Loucy (cell line): ENCODE results near the gene TXNDC12.
"Not testable (repeated sequence)": the region's sequence is repeated elsewhere in the genome, so short reads cannot be mapped to it uniquely, and the experiment has no call there.

ENCODE experiments used
- H2AFZ ChIP-seq: fragments of 200-600 bp; sonication (generic); 2 replicates; pipeline ENCODE4 v1.6.0; 2016; ENCODE audit warnings: antibody characterized with exemption, mild to moderate bottlenecking, low read length, moderate library complexity
- H3F3A ChIP-seq: fragments of 200-600 bp; 2 replicates; pipeline ENCODE4 v1.6.0; 2016; ENCODE audit warnings: antibody characterized with exemption, low read depth, mild to moderate bottlenecking
- H3K27me3 ChIP-seq: fragments of 200-600 bp; sonication (generic); 2 replicates; pipeline ENCODE4 v1.6.1; 2014; ENCODE audit warnings: low read length, mild to moderate bottlenecking; ENCODE audit not compliant: insufficient read depth, poor library complexity, severe bottlenecking
- H3K36me3 ChIP-seq: fragments of 200-600 bp; sonication (generic); 2 replicates; pipeline ENCODE4 v1.6.1; 2016; ENCODE audit warnings: low read length; ENCODE audit not compliant: insufficient read depth
- H3K4me1 ChIP-seq: fragments of 200-600 bp; sonication (generic); 2 replicates; pipeline ENCODE4 v1.5.1; 2014; ENCODE audit warnings: low read length, mild to moderate bottlenecking; ENCODE audit not compliant: insufficient read depth, poor library complexity, severe bottlenecking
- H3K4me2 ChIP-seq: fragments of 200-600 bp; sonication (generic); 2 replicates; pipeline ENCODE4 v1.6.0; 2014; ENCODE audit warnings: antibody characterized with exemption, low read length, low read depth, mild to moderate bottlenecking; ENCODE audit not compliant: poor library complexity, severe bottlenecking
- H3K4me3 ChIP-seq: fragments of 200-600 bp; sonication (generic); 2 replicates; pipeline ENCODE4 v1.5.1; 2014; ENCODE audit warnings: low read length, mild to moderate bottlenecking, mixed read lengths; ENCODE audit not compliant: poor library complexity, severe bottlenecking
- H3K79me2 ChIP-seq: fragments of 200-600 bp; sonication (generic); 2 replicates; pipeline ENCODE4 v1.6.1; 2014; ENCODE audit warnings: low read length; ENCODE audit not compliant: insufficient read depth
- H3K9ac ChIP-seq: fragments of 200-600 bp; sonication (generic); 2 replicates; pipeline ENCODE4 v1.6.0; 2014; ENCODE audit warnings: mild to moderate bottlenecking, low read depth, low read length, moderate library complexity; ENCODE audit not compliant: poor library complexity, severe bottlenecking
- H3K9me2 ChIP-seq: fragments of 200-600 bp; sonication (generic); replicated peaks from 2 replicates; pipeline ENCODE4 v1.6.1; 2016; ENCODE audit warnings: low read depth, low read length, mixed read lengths
- H3K9me3 ChIP-seq: fragments of 200-600 bp; sonication (generic); 2 replicates; pipeline ENCODE4 v1.6.1; 2014; ENCODE audit warnings: mild to moderate bottlenecking, antibody characterized with exemption, low read length, low read depth; ENCODE audit not compliant: insufficient read depth
- H4K20me1 ChIP-seq: fragments of 200-600 bp; sonication (generic); 2 replicates; pipeline ENCODE4 v1.6.0; 2014; ENCODE audit warnings: antibody characterized with exemption, low read length, mild to moderate bottlenecking; ENCODE audit not compliant: insufficient read depth, poor library complexity, severe bottlenecking
- CTCF ChIP-seq: fragments of 200-600 bp; sonication (generic); conservative IDR thresholded peaks from 2 replicates; pipeline ENCODE4 v1.5.1; 2014; ENCODE audit warnings: mild to moderate bottlenecking, antibody characterized with exemption, low read length
- EZH2phosphoT487 ChIP-seq: fragments of 200-600 bp; IDR thresholded peaks from 2 replicates; pipeline ENCODE4 v1.6.1; 2018; ENCODE audit warnings: antibody characterized with exemption, mild to moderate bottlenecking, moderate library complexity, borderline replicate concordance

The TXNDC12 gene

GRCh38 chr1:52032124-52032784, 22.7 kb downstream of the TXNDC12 start:
- no peak for TF ChIP-seq CTCF
- TF ChIP-seq EZH2phosphoT487, result no peak
- Histone ChIP-seq H3K27me3 (no peaks in the 10 kb centered on the region), H3K4me1 (peaks cover 38% of the 10 kb centered on the region), H3F3A (no peaks in the 10 kb centered on the region; the same call in 1 of the 2 replicates), H3K9me3 (no peaks in the 10 kb centered on the region), H3K79me2 (peaks cover 33% of the 10 kb centered on the region), H3K9ac (peak overlapping the region; percentile 87), H3K36me3 (peaks cover 12% of the 10 kb centered on the region; the same call in 1 of the 2 replicates), H3K4me3 (peak overlapping the region; percentile 88), H2AFZ (no peak overlapping the region), H3K4me2 (peak overlapping the region; percentile 94), H3K9me2 (no peaks in the 10 kb centered on the region), H4K20me1 (peaks cover 26% of the 10 kb centered on the region)

DNA sequence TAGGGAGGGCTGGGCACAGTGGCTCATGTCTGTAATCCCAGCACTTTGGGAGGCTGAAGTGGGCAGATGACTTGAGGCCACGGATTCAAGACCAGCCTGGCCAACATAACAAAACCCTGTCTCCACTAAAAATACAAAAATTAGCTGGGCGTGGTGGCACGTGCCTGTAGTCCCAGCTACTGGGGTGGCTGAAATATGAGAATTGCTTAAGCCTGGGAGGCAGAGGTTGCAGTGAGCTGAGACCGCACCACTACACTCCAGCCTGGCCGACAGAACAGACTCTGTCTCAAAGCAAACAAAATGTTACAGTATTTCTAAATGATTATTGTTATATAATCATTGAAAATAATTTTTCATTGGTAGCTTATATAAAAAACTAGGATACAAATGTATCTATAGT, 26.2 kb downstream of the TXNDC12 start:
- not testable (repeated sequence) for H3K9me2 ChIP-seq, H2AFZ ChIP-seq, H3K4me3 ChIP-seq, H3K9me3 ChIP-seq, H3K4me2 ChIP-seq, H3K9ac ChIP-seq, H3K27me3 ChIP-seq, H3F3A ChIP-seq
- H4K20me1 ChIP-seq, result peaks cover 26% of the 10 kb centered on the region
- H3K79me2 ChIP-seq, result peaks cover 33% of the 10 kb centered on the region
- H3K4me1 ChIP-seq, result peaks cover 35% of the 10 kb centered on the region
- H3K36me3 ChIP-seq, result peaks cover 19% of the 10 kb centered on the region; the same call in 1 of the 2 replicates

- H3K4me2 ChIP-seq, result no peak overlapping the region
- no peak overlapping the region for H3K9ac ChIP-seq
- H3K27me3 ChIP-seq, result no peaks in the 10 kb centered on the region
- no peak overlapping the region for H3K4me3 ChIP-seq
- peaks cover 24% of the 10 kb centered on the region; the same call in 1 of the 2 replicates for H3K36me3 ChIP-seq
- no peaks in the 10 kb centered on the region for H3F3A ChIP-seq
- no peaks in the 10 kb centered on the region for H3K9me3 ChIP-seq
- H3K79me2 ChIP-seq, result peaks cover 32% of the 10 kb centered on the region
- peaks cover 26% of the 10 kb centered on the region for H4K20me1 ChIP-seq
- peaks cover 34% of the 10 kb centered on the region for H3K4me1 ChIP-seq
- H2AFZ ChIP-seq, result no peak overlapping the region
- H3K9me2 ChIP-seq, result no peaks in the 10 kb centered on the region
- no peak for TF ChIP-seq CTCF
- TF ChIP-seq EZH2phosphoT487, result no peak
Observed at GRCh38 chr1:52028328-52028727, 26.7 kb downstream of the TXNDC12 start.

GRCh38 chr1:52026278-52026677, 28.7 kb downstream of the TXNDC12 start:
- Histone ChIP-seq H3K4me3 (no peak overlapping the region), H2AFZ (no peak overlapping the region), H3K9me2 (no peaks in the 10 kb centered on the region), H4K20me1 (peaks cover 10% of the 10 kb centered on the region), H3K27me3 (no peaks in the 10 kb centered on the region), H3K9me3 (no peaks in the 10 kb centered on the region), H3K4me1 (peaks cover 18% of the 10 kb centered on the region), H3F3A (no peaks in the 10 kb centered on the region), H3K4me2 (no peak overlapping the region), H3K9ac (no peak overlapping the region), H3K36me3 (peaks cover 42% of the 10 kb centered on the region; the same call in 1 of the 2 replicates), H3K79me2 (peaks cover 11% of the 10 kb centered on the region)
- no peak for TF ChIP-seq EZH2phosphoT487
- TF ChIP-seq CTCF, result no peak
